ENCODE results near the gene RASA4.
"Not testable (repeated sequence)": the region's sequence is repeated elsewhere in the genome, so short reads cannot be mapped to it uniquely, and the experiment has no call there.

DNA sequence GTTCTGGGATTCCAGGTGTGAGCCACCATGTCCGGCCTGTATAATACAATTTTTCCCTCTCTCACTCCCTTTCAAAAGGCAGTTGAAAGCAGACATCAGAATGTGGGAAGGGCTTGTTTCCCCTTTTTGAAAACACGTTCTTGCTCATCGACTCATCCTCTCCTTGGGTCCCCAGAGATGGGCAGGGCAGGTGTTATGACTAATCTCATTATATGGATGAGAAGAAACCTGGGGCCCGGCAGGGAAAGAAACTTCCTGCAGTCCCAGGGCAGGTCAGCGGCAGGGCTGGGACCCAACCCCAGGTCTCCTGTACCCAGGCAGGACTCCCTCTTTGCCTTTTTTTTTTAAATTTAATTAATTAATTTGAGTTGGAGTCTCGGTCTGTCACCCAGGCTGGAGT is 70.2 kb downstream of the RASA4 start:
- not testable (repeated sequence) for TF ChIP-seq CTCF (conservative IDR thresholded peaks at IDR 0.05; ENCODE audit: low read depth, low read length); EZH2 (IDR thresholded peaks at IDR 0.05; ENCODE audit: borderline replicate concordance, low read depth, low read length, poor library complexity, severe bottlenecking)

Measured in A673 (cell line).